Choroid plexus epithelial cell (primary cell): ENCODE results near the gene RPN2.

Experiments used
- DNase-seq: peaks from one replicate; pipeline ENCODE4 v3.0.0-alpha.2; 2010; ENCODE audit warnings: low read depth
- H3K4me3 ChIP-seq: 2 replicates; pipeline ENCODE4 v1.5.1; 2011; ENCODE audit warnings: low read depth, mild to moderate bottlenecking, control low read depth, low read length, moderate library complexity
- TF ChIP-seq, protein P1 (sequence below): conservative IDR thresholded peaks from 2 replicates; pipeline ENCODE4 v1.5.1; 2011; ENCODE audit warnings: low read depth, mild to moderate bottlenecking, control low read depth, inconsistent platforms, low read length, moderate library complexity

The RPN2 gene

DNA sequence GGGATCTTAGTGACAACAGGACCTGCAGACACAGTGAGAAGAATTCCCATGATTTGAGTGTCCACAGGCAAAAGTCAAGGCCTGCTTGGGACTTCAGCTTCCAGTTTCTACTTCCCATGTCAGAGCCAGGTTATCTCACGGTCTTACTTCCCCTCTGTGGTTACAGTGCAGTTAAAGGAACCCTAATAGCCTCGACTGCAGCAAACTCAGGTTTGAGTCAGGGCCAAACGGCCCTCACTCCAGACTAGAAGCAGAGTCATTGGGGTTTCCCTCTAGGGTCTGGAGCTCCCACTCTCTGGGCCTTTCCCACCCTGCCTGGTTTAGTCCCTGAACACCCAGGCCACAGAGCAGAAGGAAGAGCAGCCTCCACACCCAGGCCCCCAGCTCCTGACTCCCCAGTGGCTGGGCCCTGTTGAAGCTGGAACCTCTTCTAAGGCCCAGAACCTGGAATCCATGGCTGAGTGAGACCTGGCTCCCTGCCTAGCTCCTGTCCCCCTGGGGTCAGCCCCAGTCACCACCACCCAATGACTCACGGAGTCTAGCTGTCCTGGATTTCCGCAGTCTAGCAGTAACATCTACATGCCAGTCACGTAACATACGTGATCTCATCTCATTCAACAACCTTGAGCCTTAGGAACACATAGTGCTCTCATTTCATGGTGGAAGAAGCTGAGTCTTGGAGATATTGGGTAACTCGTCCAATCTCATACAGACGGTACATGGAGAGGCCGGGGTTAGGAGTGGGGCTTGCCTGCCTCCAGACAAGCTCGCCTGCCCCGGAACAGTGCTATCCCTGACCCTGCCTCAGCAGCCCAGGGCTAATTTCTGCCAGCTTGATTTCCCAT is 91.7 kb downstream of the RPN2 start:
- TF ChIP-seq, protein P1, sequence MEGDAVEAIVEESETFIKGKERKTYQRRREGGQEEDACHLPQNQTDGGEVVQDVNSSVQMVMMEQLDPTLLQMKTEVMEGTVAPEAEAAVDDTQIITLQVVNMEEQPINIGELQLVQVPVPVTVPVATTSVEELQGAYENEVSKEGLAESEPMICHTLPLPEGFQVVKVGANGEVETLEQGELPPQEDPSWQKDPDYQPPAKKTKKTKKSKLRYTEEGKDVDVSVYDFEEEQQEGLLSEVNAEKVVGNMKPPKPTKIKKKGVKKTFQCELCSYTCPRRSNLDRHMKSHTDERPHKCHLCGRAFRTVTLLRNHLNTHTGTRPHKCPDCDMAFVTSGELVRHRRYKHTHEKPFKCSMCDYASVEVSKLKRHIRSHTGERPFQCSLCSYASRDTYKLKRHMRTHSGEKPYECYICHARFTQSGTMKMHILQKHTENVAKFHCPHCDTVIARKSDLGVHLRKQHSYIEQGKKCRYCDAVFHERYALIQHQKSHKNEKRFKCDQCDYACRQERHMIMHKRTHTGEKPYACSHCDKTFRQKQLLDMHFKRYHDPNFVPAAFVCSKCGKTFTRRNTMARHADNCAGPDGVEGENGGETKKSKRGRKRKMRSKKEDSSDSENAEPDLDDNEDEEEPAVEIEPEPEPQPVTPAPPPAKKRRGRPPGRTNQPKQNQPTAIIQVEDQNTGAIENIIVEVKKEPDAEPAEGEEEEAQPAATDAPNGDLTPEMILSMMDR, result no peak
- no peak overlapping the region for H3K4me3 ChIP-seq
- DNase-seq, result peak; percentile 60

DNA sequence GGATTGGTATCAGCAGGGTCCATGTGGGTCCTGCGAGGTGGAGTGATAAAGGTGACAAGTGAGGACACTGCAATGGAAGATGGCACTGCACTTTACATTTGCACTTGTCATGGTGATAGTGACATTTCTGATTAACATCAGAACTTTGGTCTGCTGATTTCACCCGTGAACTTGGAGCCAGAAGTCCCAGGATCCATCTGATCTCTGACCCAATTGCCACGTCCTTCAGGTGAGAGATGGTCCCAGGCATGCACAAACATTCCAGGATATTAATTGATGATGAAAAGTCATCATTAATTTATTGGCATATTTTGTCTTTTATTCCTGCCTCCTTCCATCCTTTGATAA is 92.3 kb downstream of the RPN2 start:
- DNase-seq, result no peak
- TF ChIP-seq, protein P1, result no peak
- H3K4me3 ChIP-seq, result no peak overlapping the region

DNA sequence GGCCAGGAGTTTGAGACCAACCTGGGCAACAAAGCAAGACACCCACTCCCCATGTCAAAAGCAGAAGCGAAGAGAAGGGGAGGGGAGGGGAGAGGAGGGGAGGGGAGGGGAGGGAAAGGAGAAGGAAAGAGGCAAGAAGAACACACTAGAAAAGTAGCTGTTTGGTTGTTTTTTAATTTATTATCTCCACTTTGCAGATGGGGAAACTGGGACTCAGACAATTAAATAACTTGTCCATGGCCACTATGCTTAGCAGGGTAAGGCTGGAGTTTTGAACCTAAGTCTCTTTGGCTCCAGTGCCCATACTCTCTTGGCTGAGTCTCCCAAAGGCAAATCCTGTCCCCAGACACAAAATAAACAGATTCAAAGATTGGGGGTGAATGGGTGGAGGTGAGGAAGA is 94.9 kb downstream of the RPN2 start:
- no peak overlapping the region for H3K4me3 ChIP-seq
- TF ChIP-seq, protein P1, result no peak
- no peak for DNase-seq

DNA sequence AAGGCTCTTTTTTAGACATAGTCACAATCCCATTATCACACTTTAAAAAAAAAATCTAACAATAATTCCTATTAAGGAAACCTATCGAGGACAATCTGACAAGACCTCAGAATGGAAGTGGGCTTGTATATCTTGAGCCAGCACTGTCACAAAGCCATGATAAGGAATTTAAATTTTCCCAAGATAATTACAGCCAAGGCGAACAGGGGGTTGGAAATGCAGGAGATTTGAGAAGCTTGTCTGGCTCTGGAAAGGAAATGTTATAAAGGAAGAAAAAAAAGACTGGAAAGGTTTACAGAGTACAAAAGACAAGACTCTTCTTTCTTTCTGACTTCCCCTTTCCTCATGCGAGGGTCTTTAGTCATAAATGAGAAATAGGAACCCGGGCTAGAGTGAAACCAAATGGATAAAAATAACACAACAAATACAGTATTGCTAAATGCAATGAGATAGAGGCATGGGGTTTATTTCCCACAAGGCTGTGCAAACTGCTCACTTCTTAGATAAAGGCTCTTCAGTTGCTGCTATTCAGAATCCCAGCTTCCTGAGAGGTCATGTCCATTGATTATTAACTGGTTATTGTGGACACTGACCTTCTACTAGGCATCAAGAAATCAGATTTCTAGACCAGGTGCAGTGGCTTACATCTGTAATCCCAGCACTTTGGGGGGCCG is 95.9 kb downstream of the RPN2 start:
- peak; percentile 29 for DNase-seq
- TF ChIP-seq, protein P1, result no peak
- H3K4me3 ChIP-seq, result no peak overlapping the region

DNA sequence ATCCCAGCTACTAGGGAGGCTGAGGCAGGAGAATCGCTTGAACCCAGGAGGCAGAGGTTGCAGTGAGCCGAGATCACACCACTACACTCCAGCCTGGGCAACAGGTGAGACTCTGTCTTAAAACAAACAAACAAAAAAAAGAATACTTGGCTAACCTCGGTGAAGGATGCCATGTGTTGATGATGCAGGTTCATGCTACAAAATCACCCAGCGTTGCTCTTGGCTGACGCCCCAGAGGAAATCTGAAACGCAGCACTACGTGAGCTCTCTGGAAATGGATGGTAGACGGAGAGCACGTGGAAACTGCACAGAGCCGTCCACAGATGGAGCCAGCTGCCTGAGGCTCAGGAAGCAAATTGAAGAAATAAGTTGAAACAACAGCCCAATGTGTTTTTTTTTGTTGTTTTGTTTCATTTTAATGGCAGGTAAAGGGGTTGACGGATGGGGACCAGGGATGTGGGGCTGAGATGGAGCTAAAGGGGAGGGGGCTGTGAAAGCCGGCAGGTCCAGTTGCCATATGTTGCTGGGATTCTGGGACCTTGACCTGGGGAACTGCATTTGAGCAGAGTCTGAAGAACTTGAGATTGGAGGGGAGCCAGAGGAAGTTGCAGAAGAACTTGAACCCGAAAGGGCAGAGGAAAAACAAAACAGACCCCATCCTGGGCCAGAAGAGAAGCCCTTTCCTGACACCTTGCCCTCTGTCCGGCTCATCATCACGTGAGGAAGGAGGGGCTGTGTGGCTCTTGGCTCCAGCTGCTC is 97.5 kb downstream of the RPN2 start:
- DNase-seq, result peak; percentile 97
- H3K4me3 ChIP-seq, result no peak overlapping the region
- TF ChIP-seq, protein P1, result peak; percentile 66

DNA sequence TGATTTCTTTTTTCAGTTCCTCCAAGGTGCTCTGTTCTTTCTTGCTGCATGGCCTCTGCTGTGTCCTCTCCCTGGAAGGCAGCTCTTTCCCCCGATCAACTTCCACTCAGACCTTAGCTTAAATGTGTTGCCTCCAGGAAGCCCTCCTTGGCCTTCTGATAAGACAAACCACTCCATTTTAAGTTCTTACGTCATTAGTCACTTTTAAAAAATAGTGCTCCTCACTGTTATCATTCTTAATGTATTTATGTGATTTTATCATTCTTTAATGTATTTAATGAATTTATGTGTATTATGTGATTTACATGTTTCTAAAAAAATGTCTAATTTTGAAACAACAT is 98.1 kb downstream of the RPN2 start:
- H3K4me3 ChIP-seq, result no peak overlapping the region
- no peak for DNase-seq
- TF ChIP-seq, protein P1, result no peak
